Measurements from ENCODE around the gene LTN1.

DNA sequence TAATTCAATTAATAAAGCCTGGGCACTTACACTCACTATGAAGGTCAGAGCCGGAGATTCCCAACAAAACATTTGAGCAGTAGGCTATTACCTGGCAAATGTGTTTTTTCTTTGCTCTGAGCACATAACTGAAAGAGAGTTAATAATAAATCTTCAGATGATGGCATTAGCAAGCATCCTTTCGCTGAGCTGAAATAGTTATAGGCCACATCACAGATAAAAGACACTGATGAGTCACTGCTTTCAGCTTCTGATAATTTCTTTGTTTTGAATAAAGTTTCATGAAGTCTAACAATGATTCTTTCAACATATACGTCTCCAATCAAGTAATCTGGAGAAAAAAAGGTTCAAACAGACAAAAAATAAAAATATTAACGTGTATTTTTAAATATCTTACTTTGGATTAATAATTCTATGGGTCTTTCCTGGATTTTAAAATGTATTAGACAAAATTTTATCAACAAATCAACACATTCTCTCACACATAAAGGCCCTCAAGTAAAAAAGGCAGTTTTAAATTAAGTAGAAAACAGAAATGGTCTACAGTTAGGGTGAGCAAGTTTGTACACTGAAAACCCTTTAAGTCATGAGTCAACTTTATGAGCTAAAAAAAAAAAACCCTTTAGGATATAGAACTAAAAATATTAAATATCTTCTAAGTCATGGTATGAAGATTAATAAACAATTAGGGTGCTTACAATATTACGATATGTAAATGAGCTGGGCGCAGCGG, 33.1 kb downstream of the LTN1 start:
- TF ChIP-seq, protein P1, sequence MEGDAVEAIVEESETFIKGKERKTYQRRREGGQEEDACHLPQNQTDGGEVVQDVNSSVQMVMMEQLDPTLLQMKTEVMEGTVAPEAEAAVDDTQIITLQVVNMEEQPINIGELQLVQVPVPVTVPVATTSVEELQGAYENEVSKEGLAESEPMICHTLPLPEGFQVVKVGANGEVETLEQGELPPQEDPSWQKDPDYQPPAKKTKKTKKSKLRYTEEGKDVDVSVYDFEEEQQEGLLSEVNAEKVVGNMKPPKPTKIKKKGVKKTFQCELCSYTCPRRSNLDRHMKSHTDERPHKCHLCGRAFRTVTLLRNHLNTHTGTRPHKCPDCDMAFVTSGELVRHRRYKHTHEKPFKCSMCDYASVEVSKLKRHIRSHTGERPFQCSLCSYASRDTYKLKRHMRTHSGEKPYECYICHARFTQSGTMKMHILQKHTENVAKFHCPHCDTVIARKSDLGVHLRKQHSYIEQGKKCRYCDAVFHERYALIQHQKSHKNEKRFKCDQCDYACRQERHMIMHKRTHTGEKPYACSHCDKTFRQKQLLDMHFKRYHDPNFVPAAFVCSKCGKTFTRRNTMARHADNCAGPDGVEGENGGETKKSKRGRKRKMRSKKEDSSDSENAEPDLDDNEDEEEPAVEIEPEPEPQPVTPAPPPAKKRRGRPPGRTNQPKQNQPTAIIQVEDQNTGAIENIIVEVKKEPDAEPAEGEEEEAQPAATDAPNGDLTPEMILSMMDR (IDR thresholded peaks at IDR 0.05) = no peak
- TF ChIP-seq POLR2A (IDR thresholded peaks at IDR 0.05) (no peak), POLR2AphosphoS5 (IDR thresholded peaks at IDR 0.05) (no peak), EP300 (IDR thresholded peaks at IDR 0.05) (no peak)
